HL-60 (cell line): ENCODE results near the gene OSBPL8.

Experiments
- DNase-seq, 2 experiments: peaks; one replicate each; pipeline ENCODE4 v3.0.0-alpha.2; 2010 to 2020; ENCODE audit warnings: low read depth in 1 of 2, low spot score in 1 of 2
- H3K27ac ChIP-seq: fragments of 250-450 bp; sonication (Bioruptor Pico); replicated peaks from 2 replicates; pipeline ENCODE4 v1.5.1; 2020; ENCODE audit warnings: mild to moderate bottlenecking, moderate library complexity
- H3K27me3 ChIP-seq: fragments of 250-450 bp; sonication (Bioruptor Pico); 2 replicates; pipeline ENCODE4 v1.5.1; 2021; ENCODE audit warnings: mild to moderate bottlenecking, moderate library complexity; ENCODE audit not compliant: insufficient read depth, poor library complexity, severe bottlenecking
- H3K4me3 ChIP-seq: replicated peaks from 2 replicates; pipeline ENCODE4 v1.5.1; 2011; ENCODE audit warnings: mild to moderate bottlenecking, control low read depth, low read length; ENCODE audit not compliant: insufficient read depth
- GABPA ChIP-seq: IDR thresholded peaks from 2 replicates; pipeline ENCODE4 v1.6.1; 2012; ENCODE audit warnings: low read depth
- POLR2AphosphoS5 ChIP-seq: IDR thresholded peaks from 2 replicates; pipeline ENCODE4 v1.6.1; 2012; ENCODE audit warnings: low read depth
- SPI1 ChIP-seq: IDR thresholded peaks from 2 replicates; pipeline ENCODE4 v1.6.1; 2012; ENCODE audit warnings: low read depth, mild to moderate bottlenecking, borderline replicate concordance
- TF ChIP-seq, protein P1 (sequence below): IDR thresholded peaks from 2 replicates; pipeline ENCODE4 v1.6.1; 2012; ENCODE audit warnings: low read depth; ENCODE audit not compliant: insufficient replicate concordance
- TF ChIP-seq, protein P2 (sequence below): IDR thresholded peaks from one replicate; pipeline ENCODE4 v1.5.1; 2011; ENCODE audit warnings: low read length, control low read depth, inconsistent platforms; ENCODE audit not compliant: insufficient read depth

OSBPL8 gene

DNA sequence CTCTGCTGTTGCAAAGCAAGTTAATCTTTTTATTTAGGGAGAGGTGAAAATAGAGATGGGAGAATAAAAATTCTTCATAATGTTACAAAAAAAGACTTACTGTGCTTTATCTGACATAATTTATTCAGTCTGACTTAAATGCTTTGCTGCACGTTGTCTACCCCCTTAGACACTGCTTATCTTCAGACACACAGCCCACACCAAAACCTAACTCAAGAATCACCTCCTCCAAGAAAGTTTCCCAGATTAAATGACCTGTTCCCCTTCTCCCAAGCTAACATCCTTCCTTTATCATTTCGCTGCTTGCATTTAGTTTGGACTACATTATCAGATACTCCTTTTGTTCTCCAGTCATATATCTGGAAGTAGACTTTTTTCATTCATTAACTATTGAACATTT, 3.8 kb downstream of the OSBPL8 start:
- H3K27me3 ChIP-seq = no peaks in the 10 kb centered on the region
- no peak overlapping the region for H3K4me3 ChIP-seq
- H3K27ac ChIP-seq = no peak overlapping the region
- no peak for TF ChIP-seq SPI1
- TF ChIP-seq, protein P1, sequence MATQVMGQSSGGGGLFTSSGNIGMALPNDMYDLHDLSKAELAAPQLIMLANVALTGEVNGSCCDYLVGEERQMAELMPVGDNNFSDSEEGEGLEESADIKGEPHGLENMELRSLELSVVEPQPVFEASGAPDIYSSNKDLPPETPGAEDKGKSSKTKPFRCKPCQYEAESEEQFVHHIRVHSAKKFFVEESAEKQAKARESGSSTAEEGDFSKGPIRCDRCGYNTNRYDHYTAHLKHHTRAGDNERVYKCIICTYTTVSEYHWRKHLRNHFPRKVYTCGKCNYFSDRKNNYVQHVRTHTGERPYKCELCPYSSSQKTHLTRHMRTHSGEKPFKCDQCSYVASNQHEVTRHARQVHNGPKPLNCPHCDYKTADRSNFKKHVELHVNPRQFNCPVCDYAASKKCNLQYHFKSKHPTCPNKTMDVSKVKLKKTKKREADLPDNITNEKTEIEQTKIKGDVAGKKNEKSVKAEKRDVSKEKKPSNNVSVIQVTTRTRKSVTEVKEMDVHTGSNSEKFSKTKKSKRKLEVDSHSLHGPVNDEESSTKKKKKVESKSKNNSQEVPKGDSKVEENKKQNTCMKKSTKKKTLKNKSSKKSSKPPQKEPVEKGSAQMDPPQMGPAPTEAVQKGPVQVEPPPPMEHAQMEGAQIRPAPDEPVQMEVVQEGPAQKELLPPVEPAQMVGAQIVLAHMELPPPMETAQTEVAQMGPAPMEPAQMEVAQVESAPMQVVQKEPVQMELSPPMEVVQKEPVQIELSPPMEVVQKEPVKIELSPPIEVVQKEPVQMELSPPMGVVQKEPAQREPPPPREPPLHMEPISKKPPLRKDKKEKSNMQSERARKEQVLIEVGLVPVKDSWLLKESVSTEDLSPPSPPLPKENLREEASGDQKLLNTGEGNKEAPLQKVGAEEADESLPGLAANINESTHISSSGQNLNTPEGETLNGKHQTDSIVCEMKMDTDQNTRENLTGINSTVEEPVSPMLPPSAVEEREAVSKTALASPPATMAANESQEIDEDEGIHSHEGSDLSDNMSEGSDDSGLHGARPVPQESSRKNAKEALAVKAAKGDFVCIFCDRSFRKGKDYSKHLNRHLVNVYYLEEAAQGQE = no peak
- TF ChIP-seq, protein P2, sequence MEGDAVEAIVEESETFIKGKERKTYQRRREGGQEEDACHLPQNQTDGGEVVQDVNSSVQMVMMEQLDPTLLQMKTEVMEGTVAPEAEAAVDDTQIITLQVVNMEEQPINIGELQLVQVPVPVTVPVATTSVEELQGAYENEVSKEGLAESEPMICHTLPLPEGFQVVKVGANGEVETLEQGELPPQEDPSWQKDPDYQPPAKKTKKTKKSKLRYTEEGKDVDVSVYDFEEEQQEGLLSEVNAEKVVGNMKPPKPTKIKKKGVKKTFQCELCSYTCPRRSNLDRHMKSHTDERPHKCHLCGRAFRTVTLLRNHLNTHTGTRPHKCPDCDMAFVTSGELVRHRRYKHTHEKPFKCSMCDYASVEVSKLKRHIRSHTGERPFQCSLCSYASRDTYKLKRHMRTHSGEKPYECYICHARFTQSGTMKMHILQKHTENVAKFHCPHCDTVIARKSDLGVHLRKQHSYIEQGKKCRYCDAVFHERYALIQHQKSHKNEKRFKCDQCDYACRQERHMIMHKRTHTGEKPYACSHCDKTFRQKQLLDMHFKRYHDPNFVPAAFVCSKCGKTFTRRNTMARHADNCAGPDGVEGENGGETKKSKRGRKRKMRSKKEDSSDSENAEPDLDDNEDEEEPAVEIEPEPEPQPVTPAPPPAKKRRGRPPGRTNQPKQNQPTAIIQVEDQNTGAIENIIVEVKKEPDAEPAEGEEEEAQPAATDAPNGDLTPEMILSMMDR = no peak
- no peak for TF ChIP-seq GABPA
- TF ChIP-seq POLR2AphosphoS5 = no peak
- DNase-seq = no peak

DNA sequence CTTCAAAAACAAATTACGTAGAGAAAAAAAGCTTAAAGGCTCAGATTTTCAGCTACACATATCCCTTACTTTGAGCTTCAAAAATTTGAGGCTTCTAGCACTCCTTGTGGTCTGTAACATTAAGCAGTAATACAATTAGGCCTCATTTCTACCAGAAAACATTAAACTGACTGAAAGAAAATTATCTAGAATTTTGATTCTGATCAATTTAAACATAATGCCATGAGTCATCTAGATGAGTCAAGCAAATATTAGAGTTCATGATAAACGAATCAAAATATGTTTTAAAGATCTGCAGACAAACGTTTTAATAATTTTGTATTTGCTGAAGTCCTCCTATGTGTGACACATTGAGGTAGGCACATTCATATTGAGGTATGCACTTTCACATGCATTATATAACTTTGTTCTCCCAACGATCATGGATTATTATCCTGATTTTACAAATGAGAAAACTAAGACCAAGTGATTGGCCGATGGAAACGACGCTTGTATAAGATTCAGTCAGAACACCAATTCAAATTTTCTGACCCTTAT, 4.3 kb downstream of the OSBPL8 start:
- TF ChIP-seq GABPA (no peak), POLR2AphosphoS5 (no peak), SPI1 (no peak)
- TF ChIP-seq, protein P1 = no peak
- TF ChIP-seq, protein P2 = no peak
- Histone ChIP-seq H3K27ac (no peak overlapping the region), H3K4me3 (no peak overlapping the region), H3K27me3 (no peaks in the 10 kb centered on the region)
- DNase-seq = no peak

DNA sequence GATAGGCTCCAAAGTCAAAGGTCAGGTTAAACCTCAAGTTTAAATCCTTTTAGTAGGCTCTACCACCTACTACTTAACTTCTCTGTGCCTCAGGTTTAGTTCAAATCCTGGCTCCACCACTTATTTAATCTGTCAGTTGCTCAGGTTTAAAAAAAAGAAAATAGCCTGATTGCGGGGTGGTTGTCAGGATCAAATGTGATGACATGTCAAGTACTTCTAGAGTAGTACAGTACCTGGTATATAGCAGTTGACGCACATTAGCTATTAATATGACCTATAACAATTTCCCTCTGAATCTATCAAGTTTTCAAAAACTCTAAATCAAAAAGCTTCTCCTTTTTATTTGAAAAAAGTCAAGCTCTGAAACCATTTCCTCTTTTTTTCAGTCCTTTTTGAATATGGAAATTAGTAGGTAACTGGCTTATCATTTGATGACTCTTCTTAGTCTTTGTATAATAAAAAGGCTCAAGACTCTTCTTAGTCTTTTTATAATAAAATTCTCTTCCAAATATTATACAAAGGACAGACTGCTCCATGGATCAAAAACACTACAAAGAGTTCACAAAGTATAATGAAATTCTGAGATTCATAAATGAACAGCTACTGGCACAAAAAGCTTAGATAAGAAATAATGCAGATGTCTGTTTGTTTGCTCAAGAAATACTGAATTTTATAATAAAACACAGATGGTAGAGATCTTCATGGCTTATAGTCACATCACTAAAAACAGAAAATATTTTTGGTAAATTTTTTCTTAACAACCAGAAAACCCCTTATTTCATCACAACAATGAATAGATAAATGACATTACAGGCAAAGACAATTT, 5.0 kb downstream of the OSBPL8 start:
- Histone ChIP-seq H3K27me3 (no peaks in the 10 kb centered on the region), H3K27ac (no peak overlapping the region), H3K4me3 (no peak overlapping the region)
- DNase-seq = no peak
- TF ChIP-seq, protein P1 = no peak
- TF ChIP-seq, protein P2 = no peak
- TF ChIP-seq POLR2AphosphoS5 (no peak), GABPA (no peak), SPI1 (peak; percentile 92)
